HG03558 (cell line): ENCODE measurements around the gene STIM2.
"Not testable (repeated sequence)": the region's sequence is repeated elsewhere in the genome, so short reads cannot be mapped to it uniquely, and the experiment has no call there.

ENCODE experiments used
- ATAC-seq: cut with Tn5 transposase; IDR thresholded peaks from one replicate; pipeline ENCODE4 v1.9.1; 2021; ENCODE audit warnings: moderate number of reproducible peaks; ENCODE audit not compliant: unreplicated experiment; ENCODE audit errors: extremely low read depth

STIM2 gene

DNA sequence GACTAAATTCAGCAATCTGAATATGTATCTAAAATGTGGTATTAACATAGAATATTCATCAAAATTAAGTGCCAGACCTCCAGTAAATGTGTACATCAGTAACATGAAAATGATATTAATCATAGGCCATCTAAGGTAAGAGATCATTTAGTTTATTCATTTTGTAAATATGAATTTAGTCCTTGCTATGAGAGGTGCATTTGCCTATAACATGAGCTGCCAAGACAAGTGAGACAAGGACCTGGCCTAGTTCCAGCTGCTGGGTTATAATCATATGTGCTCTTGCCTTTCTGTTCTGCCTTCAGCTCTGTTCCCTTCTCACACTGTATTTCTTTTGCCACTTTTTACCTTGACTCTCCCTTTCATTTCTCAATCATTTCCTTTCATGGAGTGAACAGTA, 160.0 kb downstream of the STIM2 start:
- no peak for ATAC-seq

DNA sequence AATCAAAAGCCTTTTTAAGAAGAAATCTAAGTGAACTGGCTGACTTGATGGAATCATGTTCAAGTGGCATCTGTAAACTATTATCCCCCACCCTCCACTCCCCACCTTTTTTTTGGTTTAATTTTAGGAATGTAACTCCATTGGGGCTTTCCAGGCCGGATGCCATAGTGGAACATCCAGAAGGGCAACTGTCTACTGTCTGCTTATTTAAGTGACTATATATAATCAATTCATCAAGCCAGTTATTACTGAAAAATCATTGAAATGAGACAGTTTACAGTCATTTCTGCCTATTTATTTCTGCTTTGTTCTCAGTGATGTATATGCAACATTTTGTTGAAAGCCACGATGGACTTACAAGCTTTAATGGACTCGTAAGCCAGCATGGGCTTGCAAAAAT, 162.3 kb downstream of the STIM2 start:
- no peak for ATAC-seq

DNA sequence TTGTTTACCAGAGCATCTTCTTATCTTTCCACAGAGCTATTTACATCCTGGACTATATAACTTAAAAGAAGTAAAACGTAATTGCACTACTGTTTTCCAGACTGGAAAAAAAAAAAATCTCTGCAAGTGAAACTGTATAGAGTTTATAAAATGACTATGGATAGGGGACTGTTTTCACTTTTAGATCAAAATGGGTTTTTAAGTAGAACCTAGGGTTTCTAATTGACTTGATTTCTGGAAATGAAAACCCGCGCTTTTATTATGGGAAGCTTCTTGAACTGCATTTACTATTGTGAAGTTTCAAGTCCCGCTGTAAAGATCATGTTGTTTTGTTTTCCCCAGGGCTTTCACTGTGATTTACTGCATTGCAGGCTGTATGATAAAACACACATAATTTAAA, 162.7 kb downstream of the STIM2 start:
- ATAC-seq = no peak

DNA sequence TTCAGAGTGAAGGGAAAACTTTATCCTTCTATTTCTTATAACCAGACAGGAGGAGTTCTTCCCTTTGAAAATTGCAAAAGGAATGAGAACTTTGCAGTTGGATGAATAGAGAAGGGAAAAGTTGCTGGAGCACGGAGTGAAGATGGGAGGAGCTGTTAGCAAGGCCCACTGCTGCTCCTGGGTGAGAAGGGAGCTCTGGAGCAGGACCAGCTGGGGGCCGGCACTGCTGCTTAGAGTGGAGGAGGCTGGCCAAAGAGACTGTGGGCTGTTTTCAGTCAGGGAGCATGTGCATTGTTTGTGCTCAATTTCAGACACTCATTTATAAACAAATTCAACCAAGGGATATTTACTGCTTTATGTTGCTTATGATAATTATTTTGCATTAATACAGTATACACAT, 164.2 kb downstream of the STIM2 start:
- no peak for ATAC-seq

DNA sequence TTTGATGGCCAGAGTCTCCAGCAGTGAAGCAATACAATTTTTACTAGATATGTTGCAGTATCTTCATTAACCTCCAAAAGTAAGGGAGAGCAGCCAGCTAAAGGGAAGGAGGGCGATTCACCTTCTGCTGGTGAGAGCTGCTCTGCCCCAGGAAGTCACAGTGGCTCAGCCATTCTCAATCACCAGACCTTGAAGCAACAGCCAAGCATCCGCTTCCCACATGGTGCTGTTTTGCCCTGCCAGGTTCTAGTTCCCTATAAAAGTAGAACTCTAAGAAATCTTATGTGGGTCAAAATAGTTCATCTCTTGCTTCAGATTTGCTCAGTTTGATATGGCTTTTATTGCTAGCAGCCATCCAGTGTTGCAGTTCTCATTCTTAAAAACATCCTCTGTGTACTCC, 166.8 kb downstream of the STIM2 start:
- no peak for ATAC-seq

DNA sequence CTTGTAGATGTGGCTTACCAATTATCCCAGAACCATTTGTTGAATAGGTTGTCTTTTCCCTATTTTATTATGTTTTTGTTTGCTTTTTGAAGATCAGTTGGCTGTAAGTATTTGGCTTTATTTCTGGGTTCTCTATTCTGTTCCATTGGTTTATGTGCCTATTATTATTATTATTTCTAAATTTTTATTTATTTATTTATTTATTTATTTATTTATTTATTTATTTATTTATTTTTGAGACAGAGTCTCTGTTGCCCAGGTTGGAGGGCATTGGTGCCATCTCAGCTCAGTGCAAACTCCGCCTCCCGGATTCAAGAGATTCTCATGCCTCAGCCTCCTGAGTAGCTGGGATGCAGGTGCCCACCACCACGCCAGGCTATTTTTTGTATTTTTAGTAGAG, 174.5 kb downstream of the STIM2 start:
- ATAC-seq = not testable (repeated sequence)

DNA sequence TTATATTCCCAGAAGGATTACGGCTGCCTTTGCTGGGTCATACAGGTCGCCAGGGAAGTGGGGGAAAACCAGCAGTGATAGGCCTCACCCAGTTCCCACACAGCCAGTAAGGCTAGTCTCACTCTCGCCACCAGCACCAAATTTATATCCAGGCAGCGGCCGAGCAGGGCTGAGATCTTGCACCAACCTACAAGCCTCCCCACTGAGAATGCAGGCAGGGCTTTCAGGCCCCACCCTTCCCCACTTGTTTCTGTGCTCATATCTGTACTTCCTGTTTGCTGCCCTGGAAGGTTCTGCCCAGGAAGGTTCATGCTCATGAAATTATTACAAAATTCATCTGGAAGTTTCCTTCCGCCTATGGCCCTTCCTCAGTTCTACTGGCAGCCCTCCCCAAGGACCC, 179.7 kb downstream of the STIM2 start:
- no peak for ATAC-seq

DNA sequence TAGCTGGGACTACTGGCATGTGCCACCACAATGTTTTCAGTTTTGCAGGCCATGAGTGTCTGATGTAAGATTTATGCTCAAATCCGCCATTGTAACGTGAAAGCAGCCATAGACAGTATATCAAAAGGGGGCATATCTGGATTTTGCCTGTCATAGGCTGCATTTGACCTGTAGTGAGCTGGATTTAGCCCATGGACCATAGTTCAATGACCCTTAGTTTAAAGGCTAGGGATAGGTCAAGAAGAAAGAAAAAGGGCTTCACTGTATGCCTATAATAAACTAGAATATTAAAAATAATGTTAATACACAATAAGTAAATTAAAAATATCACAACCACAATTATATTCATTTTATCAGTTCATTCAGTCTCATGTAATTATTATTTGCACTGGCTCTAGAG, 181.8 kb downstream of the STIM2 start:
- ATAC-seq = no peak

DNA sequence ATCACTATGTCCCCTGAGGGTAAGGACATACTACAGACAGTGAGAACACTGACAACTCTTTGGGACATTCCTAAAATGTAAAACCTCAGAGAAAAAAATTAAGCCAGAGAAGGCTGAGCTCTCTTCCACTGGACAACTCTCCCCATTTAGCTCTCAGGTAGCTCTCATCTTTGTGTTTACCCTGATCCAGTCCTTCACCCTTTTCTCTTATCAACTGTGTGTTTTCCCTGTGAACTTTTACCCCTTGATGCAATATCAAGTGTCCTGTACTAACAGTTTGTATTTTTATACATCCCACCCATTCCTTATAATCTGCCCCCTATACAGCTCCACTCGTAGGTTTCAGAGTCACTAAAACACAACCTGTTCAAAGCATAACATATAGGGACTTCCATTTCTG, 182.6 kb downstream of the STIM2 start:
- ATAC-seq = no peak

DNA sequence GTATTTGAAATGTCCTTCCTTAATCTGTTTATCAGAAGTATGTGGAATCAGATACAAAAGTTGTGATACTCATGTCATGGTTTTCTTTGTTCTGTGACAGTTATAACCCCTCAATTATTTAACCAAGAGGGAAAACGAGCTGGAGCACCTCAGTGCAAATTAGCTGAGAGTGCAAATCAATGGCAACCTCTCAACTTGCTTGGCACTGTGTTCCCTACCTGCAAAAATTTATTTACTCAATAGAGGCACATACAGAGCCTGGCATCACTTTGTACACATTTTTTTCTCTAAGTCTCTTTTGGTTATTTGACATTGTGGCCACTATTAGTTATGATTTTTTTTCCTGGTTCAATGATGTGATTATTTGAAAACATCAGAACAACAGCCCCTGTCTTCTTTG, 186.2 kb downstream of the STIM2 start:
- no peak for ATAC-seq

DNA sequence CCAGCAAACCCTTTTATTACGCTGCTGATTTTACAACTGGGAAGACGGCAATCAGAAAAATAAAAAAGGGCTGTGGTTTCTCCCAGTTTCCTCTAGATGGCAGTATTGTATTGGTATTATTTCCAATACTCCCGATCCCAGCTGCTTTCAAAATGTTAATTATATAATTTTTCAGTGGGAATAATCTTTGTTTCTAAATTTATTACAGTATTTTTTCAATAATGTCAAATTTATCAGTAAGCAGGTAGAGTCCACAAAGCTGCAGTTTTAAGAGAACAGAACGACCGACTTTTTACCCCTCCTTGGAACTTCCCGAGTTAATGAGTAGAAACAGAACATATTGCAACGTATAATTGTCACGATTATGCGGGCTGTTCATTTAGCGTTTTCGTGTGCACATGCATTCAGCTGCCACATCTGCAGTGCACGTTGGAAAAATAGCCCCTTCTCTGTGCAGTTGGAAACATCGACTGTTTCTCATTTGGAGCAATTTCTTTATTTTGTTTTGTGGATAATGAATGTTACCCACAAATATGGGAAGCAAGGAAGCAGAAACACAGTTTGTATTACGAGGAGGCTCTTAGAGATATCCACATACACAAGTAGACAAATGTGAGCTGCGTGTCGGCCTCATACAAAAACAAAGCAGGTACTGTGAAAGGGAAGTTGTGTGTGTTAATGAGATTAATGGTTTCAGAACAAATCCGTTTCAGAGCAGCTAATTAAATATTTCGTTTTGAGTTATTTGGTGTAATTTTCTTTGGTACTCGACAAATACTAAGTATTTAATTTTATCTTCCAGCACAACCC, 188.0 kb downstream of the STIM2 start:
- ATAC-seq = no peak

DNA sequence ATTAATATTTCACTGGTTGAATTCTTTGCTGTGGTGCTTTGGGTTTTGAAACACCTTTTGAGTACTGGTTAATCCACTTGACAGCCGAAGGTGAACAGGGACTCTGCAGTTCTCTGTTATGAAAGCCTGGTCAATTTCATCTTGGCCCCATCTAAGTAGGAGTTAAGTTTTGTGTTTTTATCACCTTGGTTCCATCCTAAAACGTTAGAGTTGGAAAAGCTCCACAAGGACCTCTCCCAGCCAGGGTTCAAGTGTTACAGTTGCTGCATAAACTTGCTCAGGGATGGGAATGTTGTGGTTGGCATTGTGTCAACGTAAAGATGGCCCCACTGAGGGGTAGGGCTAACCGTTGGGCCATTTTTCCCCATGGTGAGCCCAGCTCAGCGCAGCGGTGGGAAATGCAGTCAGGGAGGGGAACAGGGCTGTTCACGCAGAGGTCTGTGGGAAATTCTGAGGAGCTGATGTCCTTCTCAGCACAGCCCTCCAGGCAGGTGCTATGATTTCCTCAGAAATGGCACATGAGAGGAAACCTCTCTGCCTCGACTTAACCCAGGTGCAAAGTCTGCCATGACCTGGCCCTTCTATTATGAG, 188.7 kb downstream of the STIM2 start:
- ATAC-seq = no peak

DNA sequence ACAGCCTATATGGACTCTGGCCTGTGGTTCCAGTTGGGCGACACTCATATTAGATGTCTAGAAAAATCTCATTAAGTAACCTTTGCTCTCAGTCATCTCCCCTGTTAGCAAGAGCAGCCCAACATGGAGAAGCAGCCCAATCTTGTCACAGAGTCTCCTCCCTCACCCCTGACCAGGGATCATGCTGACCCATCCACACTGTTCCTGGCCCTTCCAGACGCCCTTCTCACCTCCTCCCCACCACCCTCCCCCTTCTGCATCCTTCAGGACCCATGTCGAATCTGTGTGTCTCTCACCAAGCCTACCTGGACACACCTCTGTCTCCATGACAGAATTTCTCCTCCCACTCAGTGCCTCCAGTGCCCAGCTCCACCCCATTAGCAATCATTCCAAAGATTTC, 190.1 kb downstream of the STIM2 start:
- ATAC-seq = no peak

DNA sequence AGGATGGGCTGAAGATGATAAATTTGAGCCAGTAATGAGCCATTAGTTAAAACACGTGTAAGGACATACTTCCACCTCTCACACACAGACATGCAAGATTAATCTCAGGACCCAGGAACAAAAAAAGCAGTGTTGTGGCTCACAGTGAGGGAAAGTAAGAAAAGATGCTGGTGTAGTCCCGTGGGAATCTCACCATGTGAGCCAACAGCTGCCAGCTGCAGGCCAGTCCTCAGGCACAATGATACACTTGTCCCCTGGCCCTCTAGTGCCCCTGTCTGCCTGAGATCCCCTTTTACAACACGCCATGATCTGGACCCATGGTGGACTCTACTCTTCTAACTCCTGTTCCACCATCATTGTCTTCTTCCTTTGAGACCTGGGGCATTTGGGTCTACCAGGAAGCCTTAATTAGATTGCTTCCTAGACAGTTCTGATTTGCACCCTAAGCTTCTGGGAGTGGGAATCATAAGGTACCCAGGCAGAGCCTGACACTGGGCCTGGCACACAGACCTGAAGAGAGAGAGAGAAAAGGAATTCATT, 194.7 kb downstream of the STIM2 start:
- no peak for ATAC-seq

DNA sequence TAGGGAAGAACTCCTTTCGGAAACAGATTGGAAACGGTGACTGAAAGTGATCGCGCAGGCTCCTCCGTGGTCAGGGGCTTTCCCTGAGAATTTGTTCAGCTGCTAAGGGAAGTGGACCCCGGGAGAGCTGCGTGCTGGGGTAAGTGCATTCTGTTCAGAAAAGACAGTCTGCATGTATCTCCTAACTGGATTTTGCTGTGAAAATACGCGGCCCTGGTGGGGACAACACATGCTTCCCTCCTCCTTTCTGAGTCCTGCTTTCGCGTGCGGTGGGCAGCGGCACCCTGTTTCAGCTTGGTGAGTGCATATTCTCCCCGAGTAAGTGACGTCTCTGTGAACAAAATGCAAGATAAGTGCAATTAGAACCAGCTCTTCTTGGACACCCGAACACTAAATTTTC, 195.6 kb downstream of the STIM2 start:
- no peak for ATAC-seq

DNA sequence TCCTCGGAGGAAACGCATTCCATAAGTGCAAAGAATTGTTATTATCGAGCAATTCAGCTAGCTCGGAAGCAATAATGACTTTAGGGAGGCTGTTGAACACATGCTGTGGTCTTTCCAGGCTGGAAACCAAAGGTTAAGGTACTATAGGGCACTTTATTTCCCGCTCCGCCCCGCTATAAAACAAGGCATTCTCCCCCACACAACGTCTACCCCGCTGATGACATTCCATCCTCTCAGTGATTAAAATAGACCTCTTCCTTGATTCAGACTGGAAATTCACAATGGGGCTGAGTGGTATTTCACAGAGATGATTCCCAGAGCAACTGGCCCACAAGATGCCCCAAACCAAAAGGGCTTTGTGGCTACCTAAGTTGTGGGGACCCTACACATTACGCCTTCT, 196.4 kb downstream of the STIM2 start:
- no peak for ATAC-seq

DNA sequence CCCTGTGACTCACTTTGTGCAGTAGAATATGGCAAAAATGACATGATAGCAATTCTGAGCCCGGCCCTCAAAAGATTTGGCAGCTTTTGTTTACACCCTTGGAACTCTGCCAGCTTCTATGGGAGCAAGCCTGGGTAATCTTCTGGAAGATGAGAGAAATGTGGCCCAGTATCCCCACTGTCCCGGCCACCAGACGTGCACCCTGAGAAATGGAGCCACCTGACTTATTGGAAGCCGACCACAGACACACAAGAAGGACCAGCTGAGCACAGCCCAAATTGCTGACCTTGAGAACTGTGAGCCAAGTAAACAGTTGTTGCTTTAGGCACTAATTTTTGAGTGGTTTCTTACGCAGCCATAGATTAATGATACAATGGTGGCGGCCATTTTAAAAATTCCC, 197.0 kb downstream of the STIM2 start:
- no peak for ATAC-seq

DNA sequence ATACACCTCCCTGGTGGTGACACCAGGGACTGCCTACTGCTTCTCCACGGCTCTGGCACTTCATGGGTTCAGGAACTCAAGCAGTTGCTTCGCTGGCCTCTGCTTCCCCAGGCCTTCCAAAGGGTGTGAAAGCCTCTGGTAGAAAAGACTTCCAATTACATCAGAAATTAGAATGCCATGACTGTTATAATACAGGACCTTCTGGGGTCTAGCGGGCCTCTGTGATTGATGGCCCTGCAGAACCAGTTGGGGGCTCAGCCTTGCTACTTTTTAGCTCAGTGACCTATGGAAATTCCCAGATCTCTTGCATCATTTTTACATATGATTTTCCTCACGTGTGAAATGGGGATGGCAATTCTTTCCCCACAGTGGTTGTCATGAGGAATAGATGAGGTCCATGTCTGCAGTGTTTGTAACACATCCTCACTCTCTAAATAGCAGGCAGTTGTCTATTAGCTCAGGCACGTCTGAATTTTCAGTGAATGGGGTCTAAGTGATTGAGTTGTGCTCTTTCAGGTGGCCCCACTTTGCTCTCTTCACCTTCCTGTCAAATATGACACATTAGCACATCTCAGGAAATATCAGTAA, 198.3 kb downstream of the STIM2 start:
- no peak for ATAC-seq

DNA sequence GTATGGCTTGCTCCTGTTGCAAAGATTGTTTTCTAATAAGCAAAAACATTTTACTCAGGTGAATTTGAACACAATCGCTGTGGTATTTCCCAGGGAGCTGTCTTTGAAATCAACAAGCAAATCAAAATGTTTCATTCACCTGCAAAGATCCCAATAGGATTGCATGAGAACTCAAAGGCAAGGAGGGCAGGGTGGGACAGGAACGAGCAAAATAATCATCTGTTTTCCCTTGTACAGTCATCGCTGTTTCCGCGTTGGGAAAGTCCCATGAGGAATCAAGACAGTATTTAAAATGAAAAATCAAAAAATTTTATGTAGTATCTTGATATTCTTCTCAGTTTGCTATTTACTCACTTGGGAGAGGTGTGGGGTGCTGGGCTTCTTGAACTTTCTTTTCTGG, 198.8 kb downstream of the STIM2 start:
- no peak for ATAC-seq

DNA sequence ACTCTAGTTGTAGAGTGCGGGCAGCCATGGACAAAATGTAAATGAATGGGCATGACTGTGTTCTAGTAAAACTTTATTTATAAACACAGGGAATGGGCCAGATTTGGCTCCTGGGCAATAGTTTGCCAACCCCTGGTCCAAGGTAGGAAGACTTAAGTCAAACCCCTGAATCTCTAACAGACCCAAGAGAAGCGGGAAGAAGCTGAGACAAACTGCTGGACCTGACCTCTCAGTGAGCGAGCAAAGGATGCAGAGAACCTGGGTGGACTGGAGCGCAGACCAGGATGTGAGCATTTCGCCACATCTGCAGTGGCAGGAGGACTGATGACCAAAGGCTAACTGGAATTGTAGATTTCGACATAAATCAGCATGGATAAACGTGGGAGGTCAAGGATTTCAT, 201.6 kb downstream of the STIM2 start:
- ATAC-seq = no peak

DNA sequence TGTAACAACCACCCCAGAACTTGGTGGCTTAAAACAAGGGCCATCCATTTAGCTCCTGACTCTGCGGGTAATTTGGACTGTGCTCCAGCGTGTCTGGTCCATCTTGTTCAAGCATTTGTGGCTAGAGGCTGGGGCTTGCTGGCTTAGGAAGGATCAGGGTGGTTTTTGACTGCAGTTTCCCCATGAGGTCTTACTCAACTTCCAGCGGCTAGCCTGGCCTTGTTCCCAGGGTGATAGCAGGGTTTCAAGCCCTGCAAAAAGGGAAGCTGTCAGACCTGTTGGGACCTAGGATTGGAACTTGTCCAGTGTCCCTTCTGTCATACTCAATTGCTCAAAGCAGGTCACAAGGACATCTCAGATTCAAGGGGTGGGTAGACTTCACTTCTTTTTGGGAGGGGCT, 205.9 kb downstream of the STIM2 start:
- no peak for ATAC-seq
